CD14-positive monocyte (primary cell): ENCODE measurements around the gene PTPRN2. TPM values are rescaled to one million over a fixed set of nuclear protein-coding genes. Genes with fewer than 3 reads are reported as not detected.

Experiments
- DNase-seq, 3 donors: peaks; one replicate each; pipeline ENCODE4 v3.0.0-alpha.2; 2011 to 2022
- H2AFZ ChIP-seq: 2 replicates; pipeline ENCODE4 v1.6.0; 2012; ENCODE audit warnings: mild to moderate bottlenecking, low read depth, low read length, inconsistent platforms; ENCODE audit not compliant: insufficient read depth, poor library complexity, severe bottlenecking
- H3K27ac ChIP-seq, 2 donors: 1 replicate in 1 of 2; 2 replicates in 1 of 2; pipeline ENCODE4 v1.5.1; 2012 to 2013; ENCODE audit warnings: low read length in 2 of 2, control low read depth in 1 of 2, inconsistent platforms in 1 of 2, low read depth in 1 of 2, mild to moderate bottlenecking in 1 of 2
- H3K27me3 ChIP-seq, 2 donors: one replicate each; pipeline versions ENCODE4 v1.6.0 to v1.6.1; 2011 to 2013; ENCODE audit warnings: low read length in 2 of 2; ENCODE audit not compliant: control insufficient read depth in 2 of 2, insufficient read depth in 2 of 2
- H3K36me3 ChIP-seq, 2 donors: replicated peaks in 1 of 2; 1 replicate in 1 of 2; 2 replicates in 1 of 2; pipeline versions ENCODE4 v1.5.1 to v1.6.1; 2012 to 2013; ENCODE audit warnings: low read length in 2 of 2, control low read depth in 1 of 2, inconsistent platforms in 1 of 2, mild to moderate bottlenecking in 1 of 2; ENCODE audit not compliant: insufficient read depth in 2 of 2, control insufficient read depth in 1 of 2
- H3K4me1 ChIP-seq, 2 donors: 1 replicate in 1 of 2; 2 replicates in 1 of 2; pipeline versions ENCODE4 v1.5.1 to v1.6.1; 2012 to 2013; ENCODE audit warnings: low read length in 2 of 2, control low read depth in 1 of 2, inconsistent platforms in 1 of 2, mild to moderate bottlenecking in 1 of 2, moderate library complexity in 1 of 2; ENCODE audit not compliant: insufficient read depth in 2 of 2, control insufficient read depth in 1 of 2
- H3K4me2 ChIP-seq: replicated peaks from 2 replicates; pipeline ENCODE3; 2012; ENCODE audit warnings: low read length, moderate library complexity, mild to moderate bottlenecking; ENCODE audit not compliant: poor library complexity, severe bottlenecking; ENCODE audit errors: extremely low read depth
- H3K4me3 ChIP-seq, 3 experiments: fragments of 200-600 bp in 1 of 3; sonication (generic) in 1 of 3; replicated peaks in 1 of 3; 1 replicate in 2 of 3; 2 replicates in 1 of 3; pipeline ENCODE4 v1.5.1; 2011 to 2013; ENCODE audit warnings: low read length in 3 of 3, mild to moderate bottlenecking in 3 of 3, control low read depth in 2 of 3, low read depth in 2 of 3, inconsistent platforms in 1 of 3, moderate library complexity in 1 of 3
- H3K79me2 ChIP-seq: 2 replicates; pipeline ENCODE4 v1.6.0; 2012; ENCODE audit warnings: mild to moderate bottlenecking, control low read depth, inconsistent platforms, low read length, moderate library complexity; ENCODE audit not compliant: insufficient read depth
- H3K9ac ChIP-seq: 2 replicates; pipeline ENCODE4 v1.6.0; 2017; ENCODE audit warnings: low read length, mild to moderate bottlenecking; ENCODE audit not compliant: insufficient read depth, poor library complexity, severe bottlenecking
- H3K9me3 ChIP-seq, 2 donors: replicated peaks in 1 of 2; 1 replicate in 1 of 2; 2 replicates in 1 of 2; pipeline versions ENCODE4 v1.5.1 to v1.6.1; 2012 to 2013; ENCODE audit warnings: low read length in 2 of 2, control low read depth in 1 of 2; ENCODE audit not compliant: control insufficient read depth in 1 of 2, insufficient read depth in 1 of 2
- H4K20me1 ChIP-seq: 2 replicates; pipeline ENCODE4 v1.6.0; 2012; ENCODE audit warnings: mild to moderate bottlenecking, low read length, control low read depth, moderate library complexity; ENCODE audit not compliant: insufficient read depth
- H3K27ac Mint-ChIP-seq, 7 donors: one replicate each; pipeline ENCODE4 v1.8.0; 2020; ENCODE audit warnings: mild to moderate bottlenecking in 7 of 7, mixed read lengths in 7 of 7, moderate library complexity in 6 of 7, inconsistent platforms in 2 of 7
- H3K27me3 Mint-ChIP-seq, 3 donors: one replicate each; pipeline ENCODE4 v1.8.0; 2021 to 2022; ENCODE audit warnings: low read depth in 3 of 3, mild to moderate bottlenecking in 3 of 3, mixed read lengths in 3 of 3, moderate library complexity in 3 of 3, inconsistent platforms in 1 of 3
- H3K36me3 Mint-ChIP-seq, 2 donors: one replicate each; pipeline ENCODE4 v1.8.0; 2020; ENCODE audit warnings: mixed read lengths in 2 of 2, inconsistent platforms in 1 of 2, mild to moderate bottlenecking in 1 of 2
- H3K4me1 Mint-ChIP-seq: one replicate; pipeline ENCODE4 v1.8.0; 2020; ENCODE audit warnings: mild to moderate bottlenecking, mixed read lengths
- H3K4me3 Mint-ChIP-seq, 2 donors: one replicate each; pipeline ENCODE4 v1.8.0; 2020; ENCODE audit warnings: mild to moderate bottlenecking in 2 of 2, mixed read lengths in 2 of 2, moderate library complexity in 1 of 2
- H3K9me3 Mint-ChIP-seq, 7 donors: one replicate each; pipeline ENCODE4 v1.8.0; 2020 to 2022; ENCODE audit warnings: mixed read lengths in 7 of 7, mild to moderate bottlenecking in 6 of 7, moderate library complexity in 6 of 7, inconsistent platforms in 2 of 7
- CTCF ChIP-seq: fragments of 200-600 bp; IDR thresholded peaks from one replicate; pipeline ENCODE4 v1.8.0; 2022; ENCODE audit warnings: antibody characterized with exemption, mild to moderate bottlenecking
- WGBS: methylation state at CpG from one replicate; pipeline ENCODE4 v1.1.5; 2013; ENCODE audit warnings: missing lambda C conversion rate; ENCODE audit not compliant: insufficient coverage; 5-methylcytosine and 5-hydroxymethylcytosine counted together
- intact Hi-C, 2 donors: fragments of 100-400 bp; cut with micrococcal nuclease; formaldehyde crosslinking; loops; one replicate each; pipeline versions ENCODE4 v1.15.0 to v1.15.1; 2023
- polyA plus RNA-seq, 3 donors: library from polyadenylated mRNA; depleted of rRNA in 1 of 3; unstranded in 2 of 3; stranded (reverse) in 1 of 3; fragments of 300-500 nt in 2 of 3; fragments of >200 nt in 1 of 3; fragmentation: Illumina TruSeq in 2 of 3; gene quantifications; 1 replicate in 2 of 3; 2 replicates in 1 of 3; pipeline ENCODE4 v1.2.3, GENCODE V29; 2012 to 2021

Gene PTPRN2
- polyA plus RNA-seq, 3 donors: 0.25 to 1.4 (median 0.97) TPM

GRCh38 chr7:157717211-157718174, 870.1 kb downstream of the PTPRN2 start:
- TF ChIP-seq CTCF: no peak
- peaks cover 1 to 11% (median 8%) of the 10 kb centered on the region in 3 donors for H3K27me3 Mint-ChIP-seq
- intact Hi-C loops: no loop called here

GRCh38 chr7:157715938-157716280, 871.7 kb downstream of the PTPRN2 start:
- no peaks in the 10 kb centered on the region for H3K4me1 ChIP-seq
- Mint-ChIP-seq H3K4me1 (no peaks in the 10 kb centered on the region), H3K36me3 (no peaks in the 10 kb centered on the region), H3K27ac (no peak overlapping the region), H3K27me3 (peaks cover 1 to 10% (median 8%) of the 10 kb centered on the region in 3 donors), H3K4me3 (no peak overlapping the region), H3K9me3 (peaks cover 0 to 9% (median 4%) of the 10 kb centered on the region in 7 donors)
- no peak overlapping the region for H3K4me3 ChIP-seq
- H3K79me2 ChIP-seq: no peaks in the 10 kb centered on the region
- no peaks in the 10 kb centered on the region for H4K20me1 ChIP-seq
- H3K36me3 ChIP-seq: no peaks in the 10 kb centered on the region
- no peak overlapping the region for H3K9ac ChIP-seq
- no peak for DNase-seq
- no peaks in the 10 kb centered on the region for H3K27me3 ChIP-seq
- no peak overlapping the region for H2AFZ ChIP-seq
- no peak for TF ChIP-seq CTCF
- peaks cover 5 to 11% of the 10 kb centered on the region in 2 donors for H3K9me3 ChIP-seq
- no peak overlapping the region for H3K27ac ChIP-seq
- WGBS: 95% methylated on average over 8 of the region's 8 CpGs
- intact Hi-C loops: no loop called here
- no peak overlapping the region for H3K4me2 ChIP-seq

More at GRCh38 chr7:157717211-157718174, 870.1 kb downstream of the PTPRN2 start:
- no peak for DNase-seq
- Histone ChIP-seq H3K9me3 (peaks cover 5 to 11% of the 10 kb centered on the region in 2 donors), H3K79me2 (no peaks in the 10 kb centered on the region), H3K4me2 (no peak overlapping the region), H3K4me3 (no peak overlapping the region), H3K27ac (no peak overlapping the region), H3K9ac (no peak overlapping the region), H3K4me1 (no peaks in the 10 kb centered on the region), H2AFZ (no peak overlapping the region), H3K27me3 (no peaks in the 10 kb centered on the region), H4K20me1 (no peaks in the 10 kb centered on the region), H3K36me3 (no peaks in the 10 kb centered on the region)
- no peaks in the 10 kb centered on the region for H3K36me3 Mint-ChIP-seq
- H3K9me3 Mint-ChIP-seq: peaks cover 0 to 9% (median 4%) of the 10 kb centered on the region in 7 donors
- H3K4me1 Mint-ChIP-seq: no peaks in the 10 kb centered on the region
- no peak overlapping the region for H3K4me3 Mint-ChIP-seq
- no peak overlapping the region for H3K27ac Mint-ChIP-seq
- 97% methylated on average over 25 of the region's 31 CpGs for WGBS
